Colonic mucosa (tissue), 4 donors: ENCODE results near the gene LNX1. TPM values are rescaled to one million over a fixed set of nuclear protein-coding genes. Genes with fewer than 3 reads are reported as not detected.
"Not testable (repeated sequence)": the region's sequence is repeated elsewhere in the genome, so short reads cannot be mapped to it uniquely, and the experiment has no call there.

Experiments used
- DNase-seq: peaks from one replicate; pipeline ENCODE4 v3.0.0-alpha.2; 2020
- H3K27ac ChIP-seq: fragments of 200-600 bp; one replicate; pipeline ENCODE4 v1.8.0; 2021
- H3K27me3 ChIP-seq: fragments of 200-600 bp; one replicate; pipeline ENCODE4 v1.8.0; 2021
- H3K36me3 ChIP-seq: fragments of 200-600 bp; one replicate; pipeline ENCODE4 v1.8.0; 2021
- H3K4me1 ChIP-seq: fragments of 200-600 bp; one replicate; pipeline ENCODE4 v1.8.0; 2021; ENCODE audit warnings: mild to moderate bottlenecking
- H3K4me3 ChIP-seq: fragments of 200-600 bp; one replicate; pipeline ENCODE4 v1.8.0; 2021
- H3K9ac ChIP-seq, 2 donors: one replicate each; pipeline ENCODE4 v1.7.0; 2013; ENCODE audit warnings: control low read depth in 2 of 2, low read depth in 2 of 2, low read length in 2 of 2
- H3K9me3 ChIP-seq: fragments of 200-600 bp; one replicate; pipeline ENCODE4 v1.8.0; 2021
- intact Hi-C: fragments of 100-400 bp; cut with DNase I; formaldehyde crosslinking; loops from one replicate; pipeline ENCODE4 v1.14.1; 2022
- total RNA-seq, 2 donors: library from RNA; stranded (reverse); fragmentation: NEBNext Ultra II Directional in 1 of 2; extraction: Animal tissue kit (Norgen Biotek cat#: 25700) in 1 of 2; gene quantifications; one replicate each; pipeline ENCODE4 v1.2.1, GENCODE V29; 2021
- TF ChIP-seq, protein P1 (sequence below): fragments of 200-600 bp; IDR thresholded peaks from one replicate; pipeline ENCODE4 v1.8.0; 2022; ENCODE audit warnings: antibody characterized with exemption, mild to moderate bottlenecking
- donor health status: healthy.
- donor health status: DM: no; HTN: no; CAD: no.
- donor health status: DM: no; HTN: no; CAD: no.

The LNX1 gene
- total RNA-seq, 2 donors from 2014 or later = 9.7 to 25.0 TPM

DNA sequence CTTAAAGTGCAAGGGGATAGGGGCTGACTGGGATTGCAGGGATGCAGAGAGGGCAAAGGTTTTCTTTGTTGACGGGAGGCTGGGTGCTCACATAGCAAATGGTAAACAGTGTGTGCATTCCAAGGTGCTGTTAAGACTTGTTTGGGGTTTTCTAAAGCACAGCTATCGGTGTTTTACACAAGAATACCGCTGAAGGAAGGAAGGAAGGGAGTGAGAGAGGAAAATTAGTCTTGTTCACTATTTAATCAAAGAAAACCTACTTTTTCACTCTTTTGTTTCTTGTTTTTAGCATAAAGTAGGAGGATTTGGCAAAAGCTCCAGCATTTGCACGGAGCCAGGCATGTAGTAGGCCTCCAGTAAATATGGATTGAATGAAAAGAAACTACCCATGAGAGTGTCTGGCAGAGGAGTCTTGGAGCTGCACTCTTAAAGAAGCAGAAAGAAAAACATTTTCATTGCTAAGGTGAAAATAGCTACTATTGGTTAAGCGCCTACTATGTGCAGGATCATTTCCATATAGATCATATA lies 114.2 kb downstream of the LNX1 start:
- TF ChIP-seq, protein P1, sequence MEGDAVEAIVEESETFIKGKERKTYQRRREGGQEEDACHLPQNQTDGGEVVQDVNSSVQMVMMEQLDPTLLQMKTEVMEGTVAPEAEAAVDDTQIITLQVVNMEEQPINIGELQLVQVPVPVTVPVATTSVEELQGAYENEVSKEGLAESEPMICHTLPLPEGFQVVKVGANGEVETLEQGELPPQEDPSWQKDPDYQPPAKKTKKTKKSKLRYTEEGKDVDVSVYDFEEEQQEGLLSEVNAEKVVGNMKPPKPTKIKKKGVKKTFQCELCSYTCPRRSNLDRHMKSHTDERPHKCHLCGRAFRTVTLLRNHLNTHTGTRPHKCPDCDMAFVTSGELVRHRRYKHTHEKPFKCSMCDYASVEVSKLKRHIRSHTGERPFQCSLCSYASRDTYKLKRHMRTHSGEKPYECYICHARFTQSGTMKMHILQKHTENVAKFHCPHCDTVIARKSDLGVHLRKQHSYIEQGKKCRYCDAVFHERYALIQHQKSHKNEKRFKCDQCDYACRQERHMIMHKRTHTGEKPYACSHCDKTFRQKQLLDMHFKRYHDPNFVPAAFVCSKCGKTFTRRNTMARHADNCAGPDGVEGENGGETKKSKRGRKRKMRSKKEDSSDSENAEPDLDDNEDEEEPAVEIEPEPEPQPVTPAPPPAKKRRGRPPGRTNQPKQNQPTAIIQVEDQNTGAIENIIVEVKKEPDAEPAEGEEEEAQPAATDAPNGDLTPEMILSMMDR = no peak
- no peaks in the 10 kb centered on the region for H3K36me3 ChIP-seq
- no peak overlapping the region for H3K27ac ChIP-seq

DNA sequence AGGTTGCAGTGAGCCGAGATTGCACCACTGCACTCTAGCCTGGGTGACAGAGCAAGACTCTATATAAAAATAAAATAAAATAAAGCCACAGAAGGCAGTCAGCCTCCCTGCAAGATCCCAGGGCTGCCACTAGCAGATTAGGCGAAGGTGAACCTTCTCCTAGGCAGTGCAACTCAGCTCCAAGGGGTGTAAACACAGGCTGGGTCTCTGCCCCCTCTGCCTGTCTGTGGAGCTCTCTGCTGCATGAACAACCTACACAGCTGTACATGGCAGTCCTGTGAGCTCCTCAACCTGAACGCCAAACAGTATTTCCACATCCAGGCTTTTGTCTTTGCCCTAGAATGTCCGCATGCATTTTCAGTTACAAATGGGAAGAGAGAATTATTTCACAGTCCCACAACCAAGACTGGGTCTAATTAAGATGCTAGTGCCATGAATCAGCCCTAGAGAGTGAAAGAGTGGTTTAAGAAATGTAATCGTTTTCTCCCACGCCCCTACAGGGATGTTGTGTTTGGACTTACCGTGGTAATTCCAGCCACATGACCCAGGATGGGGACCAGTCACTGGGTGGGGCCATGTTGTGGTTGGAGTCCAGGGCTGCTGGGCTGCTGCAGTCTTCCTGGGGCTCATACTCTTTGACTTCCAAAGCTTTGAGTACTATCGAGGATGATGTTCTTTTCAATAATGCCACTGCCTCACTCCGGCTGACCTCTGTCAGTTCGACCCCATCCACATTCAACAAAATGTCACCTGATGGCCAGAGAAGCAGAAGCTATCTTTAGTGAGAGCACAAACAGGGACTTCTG lies 114.9 kb downstream of the LNX1 start:
- Histone ChIP-seq H3K36me3 (no peaks in the 10 kb centered on the region), H3K27ac (no peak overlapping the region), H3K4me3 (no peak overlapping the region), H3K27me3 (no peaks in the 10 kb centered on the region), H3K9ac (no peak overlapping the region), H3K9me3 (no peaks in the 10 kb centered on the region), H3K4me1 (no peaks in the 10 kb centered on the region)
- DNase-seq = no peak
- TF ChIP-seq, protein P1 = no peak
- intact Hi-C loops = no loop called here

More for the DNA sequence above, 114.2 kb downstream of the LNX1 start:
- intact Hi-C loops = no loop called here
- no peaks in the 10 kb centered on the region for H3K4me1 ChIP-seq
- no peaks in the 10 kb centered on the region for H3K27me3 ChIP-seq
- no peak overlapping the region for H3K4me3 ChIP-seq
- no peak overlapping the region for H3K9ac ChIP-seq
- DNase-seq = no peak
- no peaks in the 10 kb centered on the region for H3K9me3 ChIP-seq

DNA sequence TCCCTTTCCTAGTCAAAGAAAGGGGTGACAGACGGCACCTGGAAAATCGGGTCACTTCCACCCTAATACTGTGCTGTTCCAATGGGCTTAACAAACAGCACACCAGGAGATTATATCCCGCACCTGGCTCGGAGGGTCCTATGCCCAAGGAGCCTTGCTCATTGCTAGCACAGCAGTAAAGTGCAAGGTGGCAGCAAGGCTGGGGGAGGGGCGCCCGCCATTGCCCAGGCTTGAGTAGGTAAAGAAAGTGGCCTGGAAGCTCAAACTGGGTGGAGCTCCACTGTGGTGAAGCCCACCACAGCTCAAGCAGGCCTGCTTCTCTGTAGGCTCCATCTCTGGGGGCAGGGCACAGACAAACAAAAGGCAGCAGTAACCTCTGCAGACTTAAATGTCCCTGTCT lies 124.7 kb downstream of the LNX1 start:
- H3K4me3 ChIP-seq, DNase-seq, intact Hi-C loops, H3K9me3 ChIP-seq, H3K27ac ChIP-seq, H3K4me1 ChIP-seq, H3K27me3 ChIP-seq, H3K36me3 ChIP-seq, H3K9ac ChIP-seq: not testable (repeated sequence)

DNA sequence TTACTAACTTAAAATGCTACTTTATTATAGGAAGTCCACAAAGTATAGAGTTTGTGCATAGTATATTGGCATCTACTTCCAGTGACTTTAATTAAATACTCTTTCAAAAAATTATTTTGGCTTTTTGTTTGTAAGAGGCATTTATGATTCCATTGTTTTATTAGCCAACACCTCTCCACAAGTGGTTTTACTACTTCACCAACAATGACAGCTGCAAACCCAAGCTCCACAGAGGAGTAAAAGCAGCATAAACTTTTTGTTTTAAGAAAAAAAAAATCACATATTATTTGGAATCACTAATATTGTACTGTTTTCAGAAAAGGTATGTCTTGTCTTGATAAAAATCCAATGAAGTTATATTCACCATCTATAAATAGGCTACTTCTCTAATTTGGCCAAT lies 125.4 kb downstream of the LNX1 start:
- Histone ChIP-seq H3K9me3 (no peaks in the 10 kb centered on the region), H3K27me3 (no peaks in the 10 kb centered on the region), H3K4me3 (no peak overlapping the region), H3K4me1 (no peaks in the 10 kb centered on the region), H3K36me3 (no peaks in the 10 kb centered on the region), H3K9ac (no peak overlapping the region), H3K27ac (no peak overlapping the region)
- intact Hi-C loops = no loop called here
- DNase-seq = no peak
- TF ChIP-seq, protein P1 = no peak

DNA sequence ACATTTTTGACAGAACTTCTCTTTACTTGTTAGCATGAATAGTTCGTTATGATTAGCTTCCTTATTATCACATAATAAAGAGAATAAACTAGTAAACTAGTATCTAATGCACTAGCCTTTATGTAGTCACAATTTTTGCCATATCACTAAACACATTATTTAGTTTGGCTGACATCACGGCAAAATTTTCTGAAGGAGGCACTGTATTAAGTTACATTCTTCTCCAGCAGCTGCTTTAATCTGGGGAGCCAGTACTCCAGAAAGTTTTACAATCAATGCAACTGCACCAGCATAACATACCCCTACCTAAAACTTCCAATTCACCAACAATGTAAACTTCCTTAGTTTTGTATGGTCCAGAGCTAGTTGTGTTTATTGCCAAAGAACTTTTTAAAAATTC lies 126.0 kb downstream of the LNX1 start:
- peaks cover 2% of the 10 kb centered on the region for H3K36me3 ChIP-seq
- H3K4me3 ChIP-seq = no peak overlapping the region
- TF ChIP-seq, protein P1 = no peak
- no peaks in the 10 kb centered on the region for H3K27me3 ChIP-seq
- H3K9ac ChIP-seq = no peak overlapping the region
- intact Hi-C loops = no loop called here
- H3K4me1 ChIP-seq = no peaks in the 10 kb centered on the region
- no peak for DNase-seq
- H3K9me3 ChIP-seq = no peaks in the 10 kb centered on the region
- H3K27ac ChIP-seq = no peak overlapping the region

DNA sequence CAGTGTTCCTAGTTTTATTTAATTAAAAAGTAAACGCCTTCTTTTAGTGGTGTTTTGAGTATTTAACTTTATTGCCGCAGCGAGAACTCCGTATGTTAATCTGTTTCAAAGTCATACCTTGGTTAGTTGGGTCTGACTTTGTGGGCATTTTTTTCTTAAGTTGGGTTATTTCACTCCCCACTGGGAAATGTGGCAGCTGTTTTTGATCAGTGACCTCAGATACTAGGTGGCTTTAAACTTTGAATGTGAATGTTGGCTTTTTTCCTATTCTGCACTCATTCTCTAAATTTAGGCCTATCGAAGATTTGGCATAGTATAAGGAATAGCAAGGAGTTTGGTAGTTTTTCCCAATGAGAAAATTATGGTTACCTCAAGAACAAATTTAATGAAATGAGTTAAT lies 127.9 kb downstream of the LNX1 start:
- no peak for DNase-seq
- TF ChIP-seq, protein P1 = no peak
- Histone ChIP-seq H3K36me3 (peaks cover 5% of the 10 kb centered on the region), H3K4me3 (no peak overlapping the region), H3K9ac (no peak overlapping the region), H3K4me1 (no peaks in the 10 kb centered on the region), H3K9me3 (no peaks in the 10 kb centered on the region), H3K27me3 (no peaks in the 10 kb centered on the region), H3K27ac (no peak overlapping the region)
- intact Hi-C loops = no loop called here
